ENCODE data around the gene POGK. TPM values are rescaled to one million over a fixed set of nuclear protein-coding genes. Genes with fewer than 3 reads are reported as not detected.

POGK gene
- total RNA-seq, 1 experiment from 2014 or later: 47.7 TPM

DNA sequence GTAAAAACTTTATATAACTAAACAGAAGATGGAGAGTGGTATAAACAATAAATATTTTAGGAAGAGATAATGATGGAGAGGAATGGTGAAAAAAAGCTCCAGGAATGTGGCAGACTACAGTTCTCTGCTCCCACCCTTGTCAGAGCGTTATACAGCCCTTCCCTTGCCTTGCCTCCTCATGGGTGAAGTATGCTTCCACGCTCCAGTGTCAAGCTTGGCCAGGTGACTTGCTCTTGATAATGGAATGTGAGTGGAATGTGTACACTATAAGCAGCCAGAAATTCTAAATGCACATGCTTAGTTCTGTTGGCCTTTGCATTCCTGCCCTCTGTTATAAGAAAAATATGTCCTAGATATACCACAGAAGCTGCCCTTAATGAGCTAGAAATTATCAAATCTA is 24.7 kb upstream of the POGK start:
- Histone ChIP-seq H3K4me1 (ENCODE audit: insufficient read depth, low read length) (no peaks in the 10 kb centered on the region), H2BK15ac (ENCODE audit: low read depth, low read length) (no peak overlapping the region), H2BK5ac (ENCODE audit: insufficient read length, low read length) (no peak overlapping the region), H3K56ac (ENCODE audit: insufficient read length, low read depth, low read length) (no peak overlapping the region), H3K27ac (ENCODE audit: insufficient read length, low read depth, low read length) (no peak overlapping the region), H3K4ac (ENCODE audit: low read depth, low read length) (no peak overlapping the region), H3K79me2 (ENCODE audit: insufficient read depth, low read length) (no peaks in the 10 kb centered on the region), H2BK20ac (ENCODE audit: low read depth, low read length, poor library complexity, severe bottlenecking) (no peak overlapping the region), H2AK5ac (ENCODE audit: insufficient read length, low read length) (no peak overlapping the region), H2BK12ac (ENCODE audit: insufficient read length, low read depth, low read length) (no peak overlapping the region), H4K91ac (ENCODE audit: insufficient read length, low read depth, low read length) (no peak overlapping the region), H3K27me3 (ENCODE audit: insufficient read depth, low read length) (no peaks in the 10 kb centered on the region), H4K20me1 (ENCODE audit: control insufficient read depth, insufficient read depth, insufficient read length) (no peaks in the 10 kb centered on the region), H4K5ac (ENCODE audit: insufficient read length, low read depth, low read length) (no peak overlapping the region), H3T11ph (ENCODE audit: low read length) (no peak overlapping the region), H2AFZ (ENCODE audit: low read length) (no peak overlapping the region), H3K18ac (ENCODE audit: insufficient read length, low read depth, low read length) (no peak overlapping the region), H3K9me3 (ENCODE audit: control insufficient read depth, low read depth, low read length) (no peaks in the 10 kb centered on the region), H3K79me1 (ENCODE audit: insufficient read depth, low read depth, low read length, poor library complexity, severe bottlenecking) (no peaks in the 10 kb centered on the region), H3K23ac (ENCODE audit: insufficient read length, low read depth, low read length) (no peak overlapping the region), H3K9ac (ENCODE audit: extremely low read depth, insufficient read length, low read length) (no peak overlapping the region), H3K4me2 (ENCODE audit: insufficient read depth, insufficient read length, low read length) (no peak overlapping the region), H3K14ac (ENCODE audit: insufficient read depth, low read length) (no peak overlapping the region), H3K23me2 (ENCODE audit: insufficient read length, low read depth, low read length, poor library complexity, severe bottlenecking) (no peaks in the 10 kb centered on the region), H2BK120ac (ENCODE audit: low read depth, low read length, poor library complexity, severe bottlenecking) (no peak overlapping the region), H4K8ac (replicated peaks; ENCODE audit: insufficient read length, low read depth, low read length) (no peak overlapping the region)
- no peaks in the 10 kb centered on the region for H3K4me1 Mint-ChIP-seq
- peaks cover 0 to 3% of the 10 kb centered on the region in 2 experiments; a peak in 2 of 5 replicates for H3K9me3 Mint-ChIP-seq
- WGBS (ENCODE audit: extremely low coverage, insufficient read length, low lambda C conversion rate): no CpG with 5 or more reads among the region's 2 CpGs
- no peaks in the 10 kb centered on the region; a peak in 1 of 7 replicates for H3K36me3 Mint-ChIP-seq (ENCODE audit: insufficient read depth in 1 of 3, low read depth in 3 of 3)
- H3K27me3 Mint-ChIP-seq (ENCODE audit: low read depth): peaks cover 2% of the 10 kb centered on the region; the same call in 1 of the 2 replicates
- no peak for DNase-seq
- TF ChIP-seq, protein P1, sequence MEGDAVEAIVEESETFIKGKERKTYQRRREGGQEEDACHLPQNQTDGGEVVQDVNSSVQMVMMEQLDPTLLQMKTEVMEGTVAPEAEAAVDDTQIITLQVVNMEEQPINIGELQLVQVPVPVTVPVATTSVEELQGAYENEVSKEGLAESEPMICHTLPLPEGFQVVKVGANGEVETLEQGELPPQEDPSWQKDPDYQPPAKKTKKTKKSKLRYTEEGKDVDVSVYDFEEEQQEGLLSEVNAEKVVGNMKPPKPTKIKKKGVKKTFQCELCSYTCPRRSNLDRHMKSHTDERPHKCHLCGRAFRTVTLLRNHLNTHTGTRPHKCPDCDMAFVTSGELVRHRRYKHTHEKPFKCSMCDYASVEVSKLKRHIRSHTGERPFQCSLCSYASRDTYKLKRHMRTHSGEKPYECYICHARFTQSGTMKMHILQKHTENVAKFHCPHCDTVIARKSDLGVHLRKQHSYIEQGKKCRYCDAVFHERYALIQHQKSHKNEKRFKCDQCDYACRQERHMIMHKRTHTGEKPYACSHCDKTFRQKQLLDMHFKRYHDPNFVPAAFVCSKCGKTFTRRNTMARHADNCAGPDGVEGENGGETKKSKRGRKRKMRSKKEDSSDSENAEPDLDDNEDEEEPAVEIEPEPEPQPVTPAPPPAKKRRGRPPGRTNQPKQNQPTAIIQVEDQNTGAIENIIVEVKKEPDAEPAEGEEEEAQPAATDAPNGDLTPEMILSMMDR (conservative IDR thresholded peaks at IDR 0.05): no peak
- no peak overlapping the region for H3K27ac Mint-ChIP-seq
- no peak overlapping the region for H3K4me3 Mint-ChIP-seq
